Measurements from ENCODE around the gene MRPS6. TPM values are rescaled to one million over a fixed set of nuclear protein-coding genes. Genes with fewer than 3 reads are reported as not detected.

MRPS6 gene
- total RNA-seq, 1 donor from 2014 or later = 102 TPM

- peaks cover 1% of the 10 kb centered on the region for H3K36me3 Mint-ChIP-seq (ENCODE audit: low read depth)
- no peak overlapping the region for H3K27ac Mint-ChIP-seq (ENCODE audit: unreplicated experiment)
Observed at GRCh38 chr21:34115160-34115559, 41.8 kb downstream of the MRPS6 start.

DNA sequence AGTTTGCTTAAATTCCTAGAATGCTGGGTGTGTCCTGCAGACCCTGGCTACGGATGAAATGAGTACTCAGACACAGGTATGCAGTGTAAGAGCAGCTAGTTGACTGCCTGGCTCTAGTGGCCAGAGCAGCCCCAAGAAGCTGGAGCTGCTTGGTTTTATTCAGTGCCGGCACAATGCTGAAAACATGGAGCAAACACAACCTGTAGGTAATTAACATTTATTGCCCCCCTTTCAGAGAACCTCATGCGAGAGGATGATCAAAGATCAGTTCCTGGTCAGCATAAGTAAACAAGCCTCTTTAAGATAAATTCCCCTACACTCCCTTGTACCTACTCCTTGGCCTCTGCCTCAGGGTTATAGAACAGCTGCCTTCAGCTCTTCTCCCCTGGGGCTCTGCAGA is 43.2 kb downstream of the MRPS6 start:
- Mint-ChIP-seq H3K4me3 (ENCODE audit: unreplicated experiment) (no peak overlapping the region), H3K9me3 (ENCODE audit: low read depth) (no peaks in the 10 kb centered on the region), H3K36me3 (ENCODE audit: low read depth) (peaks cover 1% of the 10 kb centered on the region), H3K27me3 (ENCODE audit: low read depth) (no peaks in the 10 kb centered on the region), H3K27ac (ENCODE audit: unreplicated experiment) (no peak overlapping the region), H3K4me1 (ENCODE audit: low read depth) (peaks cover 31% of the 10 kb centered on the region)
- no peak for DNase-seq (ENCODE audit: low spot score)
- no peak for TF ChIP-seq CTCF (IDR thresholded peaks at IDR 0.05)

More at GRCh38 chr21:34115160-34115559, 41.8 kb downstream of the MRPS6 start:
- Mint-ChIP-seq H3K4me3 (ENCODE audit: unreplicated experiment) (no peak overlapping the region), H3K27me3 (ENCODE audit: low read depth) (no peaks in the 10 kb centered on the region), H3K9me3 (ENCODE audit: low read depth) (no peaks in the 10 kb centered on the region), H3K4me1 (ENCODE audit: low read depth) (peaks cover 24% of the 10 kb centered on the region)
- DNase-seq (ENCODE audit: low spot score) = no peak
- no peak for TF ChIP-seq CTCF (IDR thresholded peaks at IDR 0.05)

DNA sequence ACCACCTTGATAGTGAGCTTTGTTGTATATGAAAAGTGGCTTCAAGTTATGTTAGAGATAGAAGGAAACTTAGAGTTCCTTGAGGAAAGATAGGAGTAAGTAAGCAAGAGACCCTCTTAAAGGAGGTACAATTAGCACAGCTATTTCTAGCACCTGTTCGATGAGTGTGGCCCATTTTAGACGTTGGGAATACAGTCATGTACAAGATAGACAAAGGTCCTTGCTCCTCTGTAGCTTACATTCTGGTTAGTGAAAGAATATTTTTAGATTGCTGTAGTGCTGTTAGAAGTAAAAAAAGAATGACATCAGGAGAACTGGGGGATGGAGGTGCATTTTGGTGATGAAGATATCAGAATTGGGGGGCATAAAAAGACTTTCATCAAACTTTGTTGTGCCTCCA is 47.5 kb downstream of the MRPS6 start:
- Mint-ChIP-seq H3K4me1 (ENCODE audit: low read depth) (peaks cover 35% of the 10 kb centered on the region), H3K4me3 (ENCODE audit: unreplicated experiment) (no peak overlapping the region), H3K27ac (ENCODE audit: unreplicated experiment) (no peak overlapping the region), H3K27me3 (ENCODE audit: low read depth) (no peaks in the 10 kb centered on the region), H3K36me3 (ENCODE audit: low read depth) (peaks cover 6% of the 10 kb centered on the region), H3K9me3 (ENCODE audit: low read depth) (peaks cover 4% of the 10 kb centered on the region)
- no peak for TF ChIP-seq CTCF (IDR thresholded peaks at IDR 0.05)
- DNase-seq (ENCODE audit: low spot score) = no peak

GRCh38 chr21:34122047-34122446 is 48.7 kb downstream of the MRPS6 start:
- H3K27ac Mint-ChIP-seq (ENCODE audit: unreplicated experiment) = no peak overlapping the region

GRCh38 chr21:34123609-34124008 is 50.2 kb downstream of the MRPS6 start:
- H3K27ac Mint-ChIP-seq (ENCODE audit: unreplicated experiment) = no peak overlapping the region
- peaks cover 4% of the 10 kb centered on the region for H3K9me3 Mint-ChIP-seq (ENCODE audit: low read depth)
- no peak overlapping the region for H3K4me3 Mint-ChIP-seq (ENCODE audit: unreplicated experiment)
- no peaks in the 10 kb centered on the region for H3K27me3 Mint-ChIP-seq (ENCODE audit: low read depth)
- peaks cover 58% of the 10 kb centered on the region for H3K4me1 Mint-ChIP-seq (ENCODE audit: low read depth)
- H3K36me3 Mint-ChIP-seq (ENCODE audit: low read depth) = peaks cover 6% of the 10 kb centered on the region
- no peak for DNase-seq (ENCODE audit: low spot score)
- TF ChIP-seq CTCF (IDR thresholded peaks at IDR 0.05) = no peak

More at GRCh38 chr21:34122047-34122446, 48.7 kb downstream of the MRPS6 start:
- no peak for DNase-seq (ENCODE audit: low spot score)
- H3K27me3 Mint-ChIP-seq (ENCODE audit: low read depth) = no peaks in the 10 kb centered on the region
- no peak for TF ChIP-seq CTCF (IDR thresholded peaks at IDR 0.05)
- H3K4me1 Mint-ChIP-seq (ENCODE audit: low read depth) = peaks cover 42% of the 10 kb centered on the region
- peaks cover 4% of the 10 kb centered on the region for H3K9me3 Mint-ChIP-seq (ENCODE audit: low read depth)
- H3K4me3 Mint-ChIP-seq (ENCODE audit: unreplicated experiment) = no peak overlapping the region
- peaks cover 6% of the 10 kb centered on the region for H3K36me3 Mint-ChIP-seq (ENCODE audit: low read depth)
